GM18868 (cell line): Measurements from ENCODE around the gene SNX9.
"Not testable (repeated sequence)": the region's sequence is repeated elsewhere in the genome, so short reads cannot be mapped to it uniquely, and the experiment has no call there.

Experiments
- ATAC-seq: cut with Tn5 transposase; IDR thresholded peaks from one replicate; pipeline ENCODE4 v1.9.1; 2021; ENCODE audit warnings: mild to moderate bottlenecking, moderate library complexity; ENCODE audit not compliant: unreplicated experiment

Gene SNX9

DNA sequence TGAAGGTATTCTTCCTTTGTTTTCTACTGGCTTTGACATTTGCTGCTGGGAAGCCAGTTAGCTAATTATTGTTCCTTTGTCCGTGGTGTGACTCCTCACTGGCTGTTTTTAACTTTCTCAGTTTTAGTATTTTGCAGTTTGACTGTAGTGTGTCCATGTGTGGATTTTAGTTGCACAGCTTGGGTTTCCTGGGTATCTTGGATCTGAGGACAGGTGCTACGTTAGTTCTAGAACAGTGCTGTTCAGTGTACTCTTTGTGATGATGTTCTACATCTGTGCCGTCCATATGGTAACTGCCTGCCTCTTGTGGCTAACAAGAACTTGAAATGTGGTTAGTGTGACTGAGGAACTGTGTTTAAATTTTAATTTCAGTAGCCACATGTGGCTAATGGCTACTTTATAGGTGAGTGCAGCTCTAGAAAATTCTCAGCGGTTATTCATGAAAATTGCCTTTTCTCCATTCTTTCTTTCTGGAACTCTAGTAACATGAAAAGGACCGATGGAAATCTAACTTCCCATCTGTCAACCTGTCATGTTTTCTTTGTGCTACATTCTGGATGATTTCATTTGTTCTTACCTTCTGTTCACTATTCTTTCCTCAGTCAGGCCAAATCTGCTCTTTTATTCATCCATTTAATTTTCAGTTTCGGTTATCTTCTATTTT is 7.4 kb downstream of the SNX9 start:
- peak; percentile 85 for ATAC-seq

DNA sequence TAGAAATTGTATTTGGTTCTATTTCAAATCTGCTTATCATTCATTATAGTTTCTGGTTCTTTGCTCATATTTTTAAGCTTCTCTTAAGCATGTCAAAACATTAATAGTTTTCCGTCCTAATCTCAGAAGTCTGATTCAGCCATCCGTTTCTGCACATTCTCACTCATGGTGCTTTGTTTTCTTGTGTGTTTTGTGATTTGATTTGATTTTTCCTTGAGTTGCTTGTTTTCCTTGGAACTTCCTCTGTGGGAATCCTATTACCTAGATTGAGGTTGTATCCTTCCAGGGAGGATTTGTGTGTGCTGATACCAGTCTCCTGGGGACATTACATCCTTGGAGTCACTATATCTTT is 7.9 kb downstream of the SNX9 start:
- no peak for ATAC-seq

DNA sequence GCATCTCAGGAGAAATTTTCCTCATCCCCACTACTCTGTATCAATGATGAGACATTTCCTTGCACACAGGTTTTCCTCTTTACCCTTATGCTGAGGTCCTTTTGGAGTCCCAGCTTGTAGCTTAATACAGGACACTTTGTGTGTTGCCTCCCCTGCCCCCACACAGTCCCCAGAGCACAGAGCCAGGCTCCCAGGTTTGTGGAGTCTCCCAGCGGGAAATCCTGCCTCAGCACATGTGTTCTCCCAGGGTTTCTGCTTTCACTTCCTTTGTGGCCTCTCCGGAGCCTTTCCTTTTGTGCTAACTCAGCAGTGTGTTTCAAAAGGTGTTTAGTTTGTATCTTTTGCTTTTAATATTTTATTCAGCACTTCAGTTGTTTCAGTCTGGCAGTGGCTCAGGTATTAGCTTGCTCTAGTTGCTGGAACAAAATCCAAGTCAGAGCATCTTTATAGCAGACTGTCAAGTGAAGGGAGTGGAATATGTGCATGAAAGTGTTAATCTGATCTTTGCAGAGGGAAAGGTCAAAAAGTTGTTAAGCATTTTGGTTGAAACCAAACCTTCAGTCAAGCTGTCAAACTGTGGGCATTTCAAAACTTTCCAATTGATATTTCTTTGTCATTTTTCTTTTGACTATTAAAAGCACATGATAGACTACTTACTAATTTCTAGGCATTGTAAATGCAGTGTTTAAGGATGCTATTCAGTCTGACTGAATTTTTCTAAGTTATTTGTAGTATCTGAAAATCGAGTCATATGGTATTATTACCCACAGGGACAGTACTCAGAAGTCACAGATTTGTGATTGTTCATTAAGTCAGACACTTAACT is 8.6 kb downstream of the SNX9 start:
- ATAC-seq, result no peak

DNA sequence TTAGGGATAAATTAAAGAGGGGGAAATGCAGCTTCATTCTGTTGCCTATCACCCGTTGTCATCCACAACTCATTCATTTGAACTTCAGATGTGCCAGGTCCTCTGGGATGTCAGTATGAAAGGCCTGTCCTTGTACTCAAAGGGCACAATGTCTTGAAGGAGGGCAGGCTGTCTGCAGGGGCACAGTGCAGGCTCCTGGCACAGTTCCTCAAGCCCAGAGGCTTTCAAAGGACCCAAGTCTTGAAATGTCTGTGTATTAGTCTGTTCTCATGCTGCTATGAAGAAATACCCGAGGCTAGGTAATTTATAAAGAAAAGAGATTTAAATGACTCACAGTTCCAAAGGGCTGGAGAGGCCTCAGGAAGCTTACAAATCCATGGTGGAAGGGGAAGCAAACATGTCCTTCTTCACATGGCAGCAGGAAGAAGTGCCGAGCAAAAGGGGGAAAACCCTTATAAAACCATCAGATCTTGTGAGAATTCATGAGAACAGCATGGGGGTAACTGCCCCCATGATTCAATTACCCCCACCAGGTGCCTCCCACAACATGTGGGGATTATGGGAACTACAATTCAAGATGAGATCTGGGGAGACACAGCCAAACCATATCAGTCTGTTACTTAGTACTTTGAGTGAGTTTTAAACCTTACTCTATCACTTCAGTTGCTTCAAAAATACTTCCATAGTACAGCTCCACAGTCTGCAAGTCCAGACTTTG is 9.4 kb downstream of the SNX9 start:
- no peak for ATAC-seq

DNA sequence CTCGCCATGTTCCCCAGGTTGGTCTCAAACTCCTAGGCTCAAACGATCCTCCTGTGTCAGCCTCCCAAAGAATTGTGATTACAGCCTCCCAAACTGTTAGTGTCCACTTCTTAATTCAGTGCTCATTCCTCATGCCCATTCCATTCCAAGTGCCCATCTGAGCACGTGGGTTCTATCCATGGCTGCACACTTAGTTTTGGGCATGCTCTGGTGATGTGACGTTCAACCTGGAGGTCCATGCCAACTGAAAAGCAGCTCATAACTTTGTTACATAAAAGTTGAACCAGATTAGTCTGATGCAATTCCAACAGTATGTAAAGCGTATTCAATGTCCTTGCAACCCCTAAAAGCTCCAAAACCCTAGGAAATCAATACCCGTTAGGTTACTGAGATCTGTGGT is 11.5 kb downstream of the SNX9 start:
- ATAC-seq, result no peak

DNA sequence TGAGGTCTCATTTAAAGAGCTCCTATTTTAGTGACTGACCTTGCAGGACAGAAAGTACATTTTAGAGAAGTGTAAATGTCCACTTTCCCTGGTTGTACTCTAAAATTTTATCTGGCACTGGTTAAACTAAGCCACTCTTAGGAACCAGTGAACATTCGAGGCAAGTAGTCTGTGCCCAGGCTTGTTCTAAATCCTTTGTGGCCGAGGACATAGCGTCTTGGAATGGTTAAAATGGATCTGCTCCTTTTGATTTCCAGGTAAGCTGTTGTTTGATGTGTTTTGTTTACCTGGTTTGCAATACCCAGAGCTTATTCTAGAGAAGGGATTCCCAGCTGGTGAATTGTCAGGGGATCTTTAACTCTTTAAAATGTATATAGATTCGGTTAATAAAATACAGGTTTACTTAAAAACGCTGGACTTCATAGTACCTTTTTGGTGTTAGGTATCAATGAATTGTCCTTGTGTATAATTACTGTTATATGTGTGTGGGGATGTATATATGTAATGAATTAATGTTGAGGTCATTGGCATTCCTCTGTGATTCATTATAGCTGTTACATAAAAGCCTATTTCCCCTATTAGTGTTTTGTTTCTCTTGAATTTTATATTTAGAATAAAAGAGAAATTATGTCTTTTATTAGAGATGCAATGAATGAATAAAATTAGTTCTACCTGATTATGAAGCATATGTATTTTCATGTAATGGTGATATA is 15.8 kb downstream of the SNX9 start:
- ATAC-seq, result no peak

DNA sequence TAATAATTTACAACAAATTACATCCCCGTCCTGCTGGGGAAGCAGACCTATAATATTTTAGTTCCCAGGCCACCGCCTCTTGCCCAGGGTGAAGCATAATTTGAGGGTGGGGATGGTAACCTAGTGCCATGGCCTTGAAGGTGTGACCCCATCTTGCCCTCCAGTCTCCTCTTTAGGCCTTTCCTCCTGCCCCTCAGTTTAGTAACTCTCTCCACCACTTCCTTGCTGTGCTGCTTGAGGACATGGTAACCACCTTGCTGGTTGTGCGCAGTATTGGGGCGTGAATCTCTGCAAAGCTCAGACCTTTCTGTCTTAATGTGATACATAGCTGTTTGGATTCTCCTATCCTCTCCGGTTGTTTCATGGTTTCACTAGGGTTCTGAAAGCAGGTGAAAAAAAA is 16.6 kb downstream of the SNX9 start:
- no peak for ATAC-seq

DNA sequence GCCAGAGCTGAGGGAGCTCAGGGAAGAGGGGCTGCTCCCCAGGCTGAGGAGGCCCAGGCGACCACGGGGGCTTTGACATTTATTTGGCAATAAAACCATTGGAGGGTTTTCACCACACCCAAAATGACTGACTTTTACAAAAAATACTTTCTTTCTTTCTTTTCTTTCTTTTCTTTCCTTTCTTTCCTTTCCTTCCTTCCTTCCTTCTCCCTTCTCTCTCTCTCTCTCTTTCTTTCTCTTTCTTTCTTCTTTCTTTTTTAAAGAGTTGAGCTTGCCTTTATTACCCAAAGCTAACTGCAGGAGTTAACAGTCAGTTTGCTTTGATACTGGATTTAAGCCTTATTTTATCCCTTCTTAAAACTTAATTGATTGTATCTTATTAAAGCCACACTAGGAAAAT is 17.2 kb downstream of the SNX9 start:
- ATAC-seq, result no peak

DNA sequence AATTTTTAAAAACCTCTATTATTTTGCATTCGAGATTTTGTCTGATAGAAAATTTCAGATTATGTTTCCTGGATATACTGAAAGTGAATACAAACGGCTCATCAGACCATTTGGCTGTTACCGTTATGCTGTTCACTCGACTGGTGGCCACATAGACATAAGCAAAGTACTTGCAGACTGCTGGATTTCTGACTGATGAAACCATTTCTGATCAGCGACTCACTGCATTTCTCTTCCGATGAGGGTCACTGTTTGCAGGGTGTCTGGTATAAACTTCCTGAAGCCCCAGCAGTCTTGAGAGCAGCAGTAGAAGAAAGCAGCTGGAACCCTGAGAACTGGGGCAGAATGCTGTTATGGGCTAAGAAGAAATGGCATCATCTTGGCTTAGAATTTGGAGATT is 17.7 kb downstream of the SNX9 start:
- ATAC-seq, result no peak

DNA sequence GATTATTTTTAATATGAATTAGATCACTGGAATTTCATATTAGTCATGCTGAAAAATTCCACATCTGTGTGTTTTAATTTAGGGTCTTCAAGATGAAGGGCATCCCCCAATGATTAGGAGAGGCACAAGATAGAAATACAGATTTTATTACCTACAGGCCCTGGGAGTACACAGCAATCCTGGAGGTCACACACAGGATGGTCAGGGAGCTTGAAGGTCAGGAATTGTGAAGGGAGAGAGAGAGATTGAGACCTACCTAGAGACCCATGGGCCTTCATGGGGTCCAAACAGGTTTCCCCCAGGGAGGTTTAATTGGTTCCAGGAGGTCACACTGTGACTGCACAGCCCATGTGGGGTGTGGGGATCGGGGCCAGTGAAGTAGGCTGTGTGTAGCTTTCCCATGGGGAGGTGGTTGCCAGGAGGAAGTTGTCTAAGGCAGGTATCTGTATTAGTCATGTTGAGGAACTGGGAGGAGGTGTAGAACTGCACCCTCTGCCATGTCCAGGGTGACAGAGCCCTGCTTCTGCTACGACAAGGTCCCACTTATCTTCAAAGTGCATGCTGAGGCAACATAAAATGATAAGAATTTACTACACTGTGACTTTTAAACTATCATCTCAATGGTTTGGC is 18.3 kb downstream of the SNX9 start:
- ATAC-seq, result peak; percentile 90

DNA sequence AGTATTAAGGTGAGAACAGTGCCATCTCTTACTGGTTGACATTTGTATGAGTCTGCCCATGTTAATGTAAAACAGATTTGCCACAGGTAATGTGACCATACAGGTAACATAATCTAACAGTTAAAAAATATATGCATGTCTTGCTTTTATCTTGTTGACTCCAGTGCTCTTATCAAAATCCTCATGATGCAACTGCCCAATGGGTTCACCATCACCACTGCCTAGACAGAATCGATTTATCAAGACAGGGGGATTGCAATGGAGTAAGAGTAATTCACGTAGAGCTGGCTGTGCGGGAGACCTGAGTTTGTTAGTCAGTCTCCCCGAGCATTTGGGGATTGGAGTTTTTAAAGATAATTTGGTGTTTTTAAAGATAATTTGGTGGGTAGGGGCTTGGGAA is 19.2 kb downstream of the SNX9 start:
- no peak for ATAC-seq

DNA sequence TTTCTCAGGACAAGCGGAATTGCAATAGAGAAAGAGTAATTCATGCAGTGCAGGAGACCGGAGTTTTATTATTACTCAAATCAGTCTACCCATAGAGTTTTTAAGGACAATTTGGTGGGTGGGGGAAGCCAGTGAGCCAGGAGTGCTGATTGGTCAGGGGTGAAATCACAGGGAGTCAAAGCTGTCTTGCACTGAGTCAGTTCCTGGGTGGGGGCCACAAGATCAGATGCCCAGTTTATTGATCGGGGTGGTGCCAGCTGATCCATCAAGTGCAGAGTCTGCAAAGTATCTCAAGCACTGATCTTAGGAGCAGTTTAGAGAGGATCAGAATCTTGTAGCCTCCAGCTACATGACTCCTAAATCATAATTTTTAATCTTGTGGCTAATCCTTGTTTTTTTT is 21.1 kb downstream of the SNX9 start:
- not testable (repeated sequence) for ATAC-seq

DNA sequence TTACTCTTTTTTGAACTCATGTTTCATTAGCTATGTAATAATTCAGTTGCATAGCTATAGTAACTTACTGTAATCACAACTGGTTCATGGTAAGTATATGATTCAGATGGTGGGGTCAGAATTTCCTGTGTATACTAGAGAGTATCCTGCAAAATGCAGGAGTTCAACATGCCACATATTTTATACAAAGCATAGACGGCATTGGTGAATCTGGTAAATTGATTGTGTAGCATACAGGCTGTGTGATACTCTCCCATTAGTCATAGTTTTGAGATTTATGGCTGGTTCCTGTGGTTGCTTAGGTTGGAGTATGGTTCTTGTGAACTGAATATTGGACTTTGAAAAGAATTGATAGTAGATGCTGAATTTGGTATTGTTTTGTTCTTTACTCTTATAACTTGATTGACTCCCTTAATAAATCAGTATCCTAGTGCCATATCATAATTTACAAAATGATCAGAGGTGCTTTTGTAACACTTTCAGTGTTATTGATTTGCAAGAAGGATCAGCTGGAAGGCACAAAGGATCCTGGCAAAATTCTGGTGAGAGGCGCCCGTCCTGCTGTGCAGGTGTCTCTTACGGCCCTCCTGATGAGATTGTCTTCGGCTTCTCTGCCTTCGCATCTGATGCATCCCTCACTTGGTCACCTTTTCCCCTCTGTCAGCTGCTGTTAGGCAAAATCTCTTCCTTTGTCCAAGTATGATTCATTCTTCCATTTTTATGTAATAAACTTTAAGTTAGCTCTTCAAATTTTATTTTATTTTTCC is 22.6 kb downstream of the SNX9 start:
- no peak for ATAC-seq

DNA sequence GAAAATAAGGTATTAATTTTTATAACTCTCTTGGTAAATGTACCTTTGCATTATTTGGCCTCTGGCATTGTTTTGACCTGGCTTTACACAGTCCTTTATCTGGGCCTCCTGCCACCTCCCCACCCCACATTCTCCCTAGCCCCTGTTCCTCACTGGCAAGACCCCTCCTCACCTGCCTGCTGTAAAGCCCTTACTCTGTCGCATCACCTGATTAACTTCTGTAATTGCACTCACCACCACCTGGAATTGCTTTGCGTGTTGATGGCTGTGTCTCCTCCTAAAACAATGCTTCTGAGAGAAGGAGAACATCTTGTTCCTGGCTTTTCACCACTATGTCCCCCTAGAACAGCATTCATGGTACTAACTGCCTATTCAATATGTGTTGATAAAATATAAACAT is 24.8 kb downstream of the SNX9 start:
- no peak for ATAC-seq

DNA sequence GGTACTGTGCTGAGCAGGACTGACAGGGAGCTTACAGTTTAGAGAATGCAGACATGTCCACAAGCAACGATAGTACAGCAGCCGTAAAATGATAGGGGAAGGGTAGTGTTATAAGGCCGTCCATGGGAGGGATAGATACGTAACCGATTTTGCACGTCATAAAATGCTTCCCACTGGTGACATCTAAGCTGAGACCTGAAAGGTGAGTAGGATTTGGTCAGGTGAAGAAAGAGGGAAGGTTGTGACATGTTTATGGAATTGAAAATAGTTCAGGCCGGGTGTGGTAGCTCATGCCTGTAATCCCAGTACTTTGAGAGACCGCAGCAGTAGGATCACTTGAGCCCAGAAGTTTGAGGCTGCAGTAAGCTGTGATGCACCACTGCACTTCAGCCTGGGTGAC is 25.6 kb downstream of the SNX9 start:
- ATAC-seq, result no peak

DNA sequence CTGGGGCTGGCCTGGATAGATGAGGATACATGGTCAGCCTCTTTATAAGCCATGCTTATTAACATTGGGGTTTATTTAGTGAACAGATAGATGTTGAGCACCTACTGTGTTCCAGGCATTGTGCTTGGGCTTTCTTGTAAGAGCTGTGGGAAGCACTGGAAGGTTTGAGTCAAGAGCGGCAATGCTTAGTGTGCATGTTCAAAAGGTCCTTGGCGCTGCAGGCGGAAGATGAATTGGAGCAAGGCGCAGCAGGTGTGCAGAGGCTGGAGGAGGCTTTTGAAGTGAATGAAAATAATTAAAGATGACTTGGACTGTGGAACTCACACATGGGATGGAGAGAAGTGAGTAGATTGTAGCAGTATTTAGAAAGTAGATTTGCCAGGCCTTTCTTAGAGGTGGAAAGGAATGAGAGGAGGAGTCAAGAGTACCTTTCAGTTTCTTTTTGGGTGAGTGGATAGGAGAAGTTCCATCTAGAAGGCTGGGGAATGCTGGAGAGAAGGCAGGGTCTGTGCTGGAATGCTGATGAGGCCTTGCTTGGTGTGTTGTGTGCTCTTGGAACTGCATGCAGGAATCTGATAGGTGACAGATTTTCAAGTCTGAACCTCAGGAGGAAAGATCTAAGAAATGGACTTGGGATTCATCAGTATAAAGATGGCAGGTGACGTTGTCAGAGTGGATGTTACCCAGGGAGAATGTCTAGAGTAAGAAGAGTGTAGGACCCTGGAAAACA is 26.4 kb downstream of the SNX9 start:
- ATAC-seq, result no peak

DNA sequence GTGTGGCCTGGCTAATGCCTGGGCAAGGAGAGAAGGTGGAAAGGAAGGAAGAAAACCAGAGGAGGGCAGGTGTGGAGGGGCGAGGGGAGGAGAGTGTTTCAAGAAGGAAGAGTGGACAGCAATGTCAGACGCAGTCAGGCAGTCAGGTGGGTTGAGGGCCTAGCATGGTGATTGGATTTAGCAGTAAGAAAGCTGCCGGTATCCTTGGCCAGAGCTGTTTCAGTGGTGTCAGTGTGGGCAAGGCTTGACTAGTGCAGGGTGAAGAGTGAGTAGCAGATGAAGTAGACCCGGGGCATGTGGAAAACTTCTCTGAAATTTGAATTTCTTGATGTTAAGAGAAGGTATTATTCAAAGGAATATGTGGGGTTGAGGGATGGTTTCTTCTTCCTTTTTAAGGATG is 27.0 kb downstream of the SNX9 start:
- ATAC-seq, result no peak

DNA sequence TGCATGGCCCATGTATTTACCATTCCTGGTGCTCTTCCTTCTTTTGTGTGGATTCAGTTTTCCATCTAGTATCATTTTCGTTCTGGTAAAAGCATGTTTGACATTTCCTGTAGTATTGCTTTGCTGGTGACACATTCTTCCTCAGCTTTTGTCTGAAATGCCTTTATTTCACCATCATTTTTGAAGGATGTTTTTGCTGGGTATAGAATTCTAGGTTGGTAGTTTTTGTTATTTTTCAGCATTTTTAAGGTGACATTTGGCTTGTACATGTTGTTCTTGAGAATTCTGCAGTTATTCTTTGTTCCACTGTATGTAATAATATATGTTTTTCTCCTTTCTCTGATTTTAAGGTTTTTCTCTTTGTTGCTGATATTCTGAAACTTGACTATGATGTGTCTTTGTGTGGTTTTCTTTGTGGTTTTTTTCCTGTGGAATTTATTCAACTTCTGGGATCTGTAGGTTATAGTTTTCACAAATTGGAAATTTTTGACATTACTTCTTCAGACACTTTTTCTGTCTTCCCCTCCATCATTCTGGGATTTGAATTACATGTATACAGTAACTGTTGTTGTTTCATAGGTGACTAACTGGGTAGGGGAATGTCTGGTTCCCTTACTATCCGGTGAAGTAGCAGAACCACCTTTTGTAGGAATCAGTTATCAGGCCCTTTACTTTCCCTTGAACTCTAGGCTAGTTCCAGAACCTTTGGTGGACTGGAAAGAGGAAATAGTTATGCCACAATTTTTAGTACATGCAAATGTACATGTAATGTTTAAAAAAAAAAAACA is 30.2 kb downstream of the SNX9 start:
- no peak for ATAC-seq
